Measurements from ENCODE around the gene ELSPBP1.
"Not testable (repeated sequence)": the region's sequence is repeated elsewhere in the genome, so short reads cannot be mapped to it uniquely, and the experiment has no call there.

Gene ELSPBP1

GRCh38 chr19:48043675-48044258 lies 49.3 kb downstream of the ELSPBP1 start, which contains the start of gene CABP5:
CABP5 (minus strand) TSS chr19:48044079; CDS start chr19:48043922, 157 bp downstream.
- DNase-seq, result no peak

GRCh38 chr19:48044561-48044960 lies 50.1 kb downstream of the ELSPBP1 start:
- no peak for DNase-seq

- no peak for DNase-seq
Observed at GRCh38 chr19:48051335-48052033, 57.1 kb downstream of the ELSPBP1 start.

GRCh38 chr19:48053076-48053475 lies 58.6 kb downstream of the ELSPBP1 start:
- no peak for DNase-seq

- DNase-seq, result no peak
Observed at GRCh38 chr19:48053856-48054255, 59.4 kb downstream of the ELSPBP1 start.

- DNase-seq, result no peak
Observed at GRCh38 chr19:48059331-48059730, 64.9 kb downstream of the ELSPBP1 start.

GRCh38 chr19:48060381-48060780 lies 65.9 kb downstream of the ELSPBP1 start:
- no peak for DNase-seq

GRCh38 chr19:48061401-48062344 lies 67.2 kb downstream of the ELSPBP1 start:
- no peak for DNase-seq

GRCh38 chr19:48064509-48064908 lies 70.1 kb downstream of the ELSPBP1 start:
- no peak for DNase-seq

- DNase-seq, result no peak
Observed at GRCh38 chr19:48069435-48069834, 75.0 kb downstream of the ELSPBP1 start.

GRCh38 chr19:48070177-48070769 lies 75.8 kb downstream of the ELSPBP1 start:
- not testable (repeated sequence) for DNase-seq

Measured in activated CD4-positive, alpha-beta T cell treated with anti-CD3 and anti-CD28 coated beads, Interleukin-2, amount 50 U/mL, for 1 hour (primary cell).